Endodermal cell (in vitro differentiated cells): ENCODE data around the gene BNC2. TPM values are rescaled to one million over a fixed set of nuclear protein-coding genes. Genes with fewer than 3 reads are reported as not detected.

Source experiments
- DNase-seq: peaks from one replicate; pipeline ENCODE4 v3.0.0-alpha.2; 2017
- H3K27ac ChIP-seq: 2 replicates; pipeline ENCODE4 v1.5.1; 2013; ENCODE audit warnings: mild to moderate bottlenecking, low read depth, low read length, moderate library complexity
- H3K27me3 ChIP-seq: 2 replicates; pipeline ENCODE4 v1.6.1; 2013; ENCODE audit warnings: mild to moderate bottlenecking, low read length, moderate library complexity; ENCODE audit not compliant: insufficient read depth, control insufficient read depth, poor library complexity, severe bottlenecking
- H3K36me3 ChIP-seq: 2 replicates; pipeline ENCODE4 v1.7.0; 2013; ENCODE audit warnings: mild to moderate bottlenecking, low read length, moderate library complexity; ENCODE audit not compliant: control insufficient read depth, insufficient read depth
- H3K4me1 ChIP-seq: one replicate; pipeline ENCODE4 v1.7.0; 2013; ENCODE audit warnings: low read length; ENCODE audit not compliant: control insufficient read depth, insufficient read depth
- H3K4me3 ChIP-seq: 2 replicates; pipeline ENCODE4 v1.5.1; 2013; ENCODE audit warnings: mild to moderate bottlenecking, low read length, moderate library complexity
- H3K9ac ChIP-seq: 2 replicates; pipeline ENCODE4 v1.6.1; 2013; ENCODE audit warnings: mild to moderate bottlenecking, low read length, moderate library complexity; ENCODE audit not compliant: poor library complexity, severe bottlenecking; ENCODE audit errors: extremely low read depth
- H3K9me3 ChIP-seq: 2 replicates; pipeline ENCODE4 v1.6.1; 2013; ENCODE audit warnings: mild to moderate bottlenecking, low read length, moderate library complexity; ENCODE audit not compliant: control insufficient read depth
- H3K27ac Mint-ChIP-seq: 2 replicates; pipeline ENCODE4 v1.8.0; 2020; ENCODE audit warnings: mixed read lengths
- H3K27me3 Mint-ChIP-seq: 2 replicates; pipeline ENCODE4 v1.8.0; 2021; ENCODE audit warnings: mild to moderate bottlenecking, mixed read lengths; ENCODE audit not compliant: insufficient read depth
- H3K36me3 Mint-ChIP-seq: 2 replicates; pipeline ENCODE4 v1.8.0; 2020; ENCODE audit warnings: low read depth, mixed read lengths
- H3K4me1 Mint-ChIP-seq: 2 replicates; pipeline ENCODE4 v1.8.0; 2020; ENCODE audit warnings: mixed read lengths
- H3K4me3 Mint-ChIP-seq: 2 replicates; pipeline ENCODE4 v1.8.0; 2020; ENCODE audit warnings: mild to moderate bottlenecking, moderate library complexity, mixed read lengths
- H3K9me3 Mint-ChIP-seq: 2 replicates; pipeline ENCODE4 v1.8.0; 2020; ENCODE audit warnings: mild to moderate bottlenecking, mixed read lengths
- WGBS, 2 experiments: methylation state at CpG; one replicate each; pipeline versions ENCODE4 v1.1.5 to v1.1.7; 2013; ENCODE audit warnings: missing lambda C conversion rate in 2 of 2, mixed read lengths in 1 of 2; ENCODE audit not compliant: insufficient coverage in 1 of 2, insufficient read length in 1 of 2; 5-methylcytosine and 5-hydroxymethylcytosine counted together
- long read RNA-seq, 4 experiments: library from polyadenylated mRNA in 2 of 4; library from RNA in 1 of 4; library from capped mRNA in 1 of 4; stranded (forward) in 3 of 4; unstranded in 1 of 4; transcript quantifications; one replicate each; pipeline ENCODE4 v2.0.0, GENCODE V29; 2020 to 2021; ENCODE audit warnings: inconsistent platforms in 1 of 4
- polyA plus RNA-seq, 2 experiments: library from polyadenylated mRNA; stranded (reverse); fragments of 50-300 nt; gene quantifications; one replicate each; pipeline ENCODE4 v1.2.3, GENCODE V29; 2013
- total RNA-seq, 2 donors: library from RNA; stranded (reverse); fragmentation: NEBNext Ultra II Directional in 1 of 2; extraction: Animal tissue kit (Norgen Biotek cat#: 25700) in 1 of 2; gene quantifications; 2 replicates in 1 of 2; 3 replicates in 1 of 2; pipeline ENCODE4 v1.2.1, GENCODE V29; 2021
- TF ChIP-seq, protein P1 (sequence below): fragments of 200-600 bp; sonication (generic); conservative IDR thresholded peaks from 2 replicates; pipeline ENCODE4 v1.5.0; 2021; ENCODE audit warnings: antibody characterized with exemption, mild to moderate bottlenecking

BNC2 gene, protein sequence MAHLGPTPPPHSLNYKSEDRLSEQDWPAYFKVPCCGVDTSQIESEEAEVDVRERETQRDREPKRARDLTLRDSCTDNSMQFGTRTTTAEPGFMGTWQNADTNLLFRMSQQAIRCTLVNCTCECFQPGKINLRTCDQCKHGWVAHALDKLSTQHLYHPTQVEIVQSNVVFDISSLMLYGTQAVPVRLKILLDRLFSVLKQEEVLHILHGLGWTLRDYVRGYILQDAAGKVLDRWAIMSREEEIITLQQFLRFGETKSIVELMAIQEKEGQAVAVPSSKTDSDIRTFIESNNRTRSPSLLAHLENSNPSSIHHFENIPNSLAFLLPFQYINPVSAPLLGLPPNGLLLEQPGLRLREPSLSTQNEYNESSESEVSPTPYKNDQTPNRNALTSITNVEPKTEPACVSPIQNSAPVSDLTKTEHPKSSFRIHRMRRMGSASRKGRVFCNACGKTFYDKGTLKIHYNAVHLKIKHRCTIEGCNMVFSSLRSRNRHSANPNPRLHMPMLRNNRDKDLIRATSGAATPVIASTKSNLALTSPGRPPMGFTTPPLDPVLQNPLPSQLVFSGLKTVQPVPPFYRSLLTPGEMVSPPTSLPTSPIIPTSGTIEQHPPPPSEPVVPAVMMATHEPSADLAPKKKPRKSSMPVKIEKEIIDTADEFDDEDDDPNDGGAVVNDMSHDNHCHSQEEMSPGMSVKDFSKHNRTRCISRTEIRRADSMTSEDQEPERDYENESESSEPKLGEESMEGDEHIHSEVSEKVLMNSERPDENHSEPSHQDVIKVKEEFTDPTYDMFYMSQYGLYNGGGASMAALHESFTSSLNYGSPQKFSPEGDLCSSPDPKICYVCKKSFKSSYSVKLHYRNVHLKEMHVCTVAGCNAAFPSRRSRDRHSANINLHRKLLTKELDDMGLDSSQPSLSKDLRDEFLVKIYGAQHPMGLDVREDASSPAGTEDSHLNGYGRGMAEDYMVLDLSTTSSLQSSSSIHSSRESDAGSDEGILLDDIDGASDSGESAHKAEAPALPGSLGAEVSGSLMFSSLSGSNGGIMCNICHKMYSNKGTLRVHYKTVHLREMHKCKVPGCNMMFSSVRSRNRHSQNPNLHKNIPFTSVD
- total RNA-seq: 10 to 100 TPM in 1 of 2 donors, 1 to 10 TPM in 1; 3.0 to 10.5 TPM
- polyA plus RNA-seq (2013, experiment 1 of 2): 8.1 TPM
- 8.7 TPM for polyA plus RNA-seq (2013, experiment 2 of 2)
- long read RNA-seq, experiment 1, partial matches to known transcripts: 1 of 1 reads
- long read RNA-seq, experiment 1, other reads (novel, unspliced or antisense): 0 of 1 reads
- long read RNA-seq, experiment 2, partial matches to known transcripts: 0 of 5 reads
- long read RNA-seq, experiment 2, other reads (novel, unspliced or antisense): 5 of 5 reads
- long read RNA-seq, experiment 3, partial matches to known transcripts: 1 of 8 reads
- long read RNA-seq, experiment 3, other reads (novel, unspliced or antisense): 7 of 8 reads
- long read RNA-seq, experiment 4, partial matches to known transcripts: 0 of 1 reads
- long read RNA-seq, experiment 4, other reads (novel, unspliced or antisense): 1 of 1 reads

DNA sequence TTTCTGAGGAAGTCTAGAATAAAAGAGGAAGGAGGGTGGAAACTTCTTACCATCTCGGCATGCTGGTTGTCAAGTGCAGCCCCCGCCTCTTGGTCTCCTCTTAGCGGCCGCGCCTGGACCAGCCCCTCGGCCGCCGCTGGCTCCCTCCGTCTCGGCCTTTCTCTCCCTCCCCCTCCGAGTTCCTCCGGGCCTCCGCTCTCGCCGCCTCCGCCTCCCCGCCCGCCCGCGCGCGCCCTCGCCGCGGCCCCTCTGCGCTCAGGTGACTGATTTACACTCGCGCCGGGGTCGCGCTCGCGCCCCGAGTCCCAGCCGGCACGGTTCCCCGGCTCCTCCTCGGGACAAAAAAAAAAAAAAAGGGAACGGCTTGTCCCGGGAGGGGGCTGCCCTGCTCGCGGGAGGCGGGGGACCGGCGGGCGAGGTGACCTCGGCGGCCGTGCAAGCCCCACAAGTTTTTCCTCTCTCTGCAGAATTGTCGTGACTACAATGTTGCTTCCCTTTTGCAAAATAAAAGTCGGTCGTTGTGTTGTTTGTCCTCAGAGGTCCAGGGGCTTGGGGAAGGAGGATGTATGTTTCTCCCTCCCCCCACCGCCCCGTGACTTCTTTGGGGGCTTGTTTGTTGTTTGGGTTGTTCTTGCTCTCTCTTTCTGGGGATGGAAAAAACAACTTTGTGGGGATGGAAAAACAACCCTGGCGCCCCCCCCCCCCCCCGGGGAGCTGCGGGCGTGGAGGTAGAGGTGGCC lies at the start of gene BNC2:
TSS of gene BNC2 (minus strand) at position 75 of the 740 bp plus-strand sequence. CDS start at position 53, 22 bp downstream.
- H3K36me3 ChIP-seq: no peaks in the 10 kb centered on the region
- Mint-ChIP-seq H3K36me3 (no peaks in the 10 kb centered on the region), H3K4me1 (peaks cover 5% of the 10 kb centered on the region), H3K27ac (peak within 1 kb of the TSS; percentile 90), H3K27me3 (peaks cover 45% of the 10 kb centered on the region), H3K4me3 (peak within 1 kb of the TSS; percentile 82), H3K9me3 (no peaks in the 10 kb centered on the region)
- peaks cover 6% of the 10 kb centered on the region for H3K4me1 ChIP-seq
- peak; percentile 89 for DNase-seq
- peaks cover 53% of the 10 kb centered on the region for H3K27me3 ChIP-seq
- WGBS, 2 experiments: 0% methylated on average over 12 to 54 of the region's 58 CpGs
- peak within 1 kb of the TSS; percentile 36 for H3K27ac ChIP-seq
- H3K9ac ChIP-seq: peak within 1 kb of the TSS; percentile 7
- peak within 1 kb of the TSS; percentile 84 for H3K4me3 ChIP-seq
- TF ChIP-seq, protein P1, sequence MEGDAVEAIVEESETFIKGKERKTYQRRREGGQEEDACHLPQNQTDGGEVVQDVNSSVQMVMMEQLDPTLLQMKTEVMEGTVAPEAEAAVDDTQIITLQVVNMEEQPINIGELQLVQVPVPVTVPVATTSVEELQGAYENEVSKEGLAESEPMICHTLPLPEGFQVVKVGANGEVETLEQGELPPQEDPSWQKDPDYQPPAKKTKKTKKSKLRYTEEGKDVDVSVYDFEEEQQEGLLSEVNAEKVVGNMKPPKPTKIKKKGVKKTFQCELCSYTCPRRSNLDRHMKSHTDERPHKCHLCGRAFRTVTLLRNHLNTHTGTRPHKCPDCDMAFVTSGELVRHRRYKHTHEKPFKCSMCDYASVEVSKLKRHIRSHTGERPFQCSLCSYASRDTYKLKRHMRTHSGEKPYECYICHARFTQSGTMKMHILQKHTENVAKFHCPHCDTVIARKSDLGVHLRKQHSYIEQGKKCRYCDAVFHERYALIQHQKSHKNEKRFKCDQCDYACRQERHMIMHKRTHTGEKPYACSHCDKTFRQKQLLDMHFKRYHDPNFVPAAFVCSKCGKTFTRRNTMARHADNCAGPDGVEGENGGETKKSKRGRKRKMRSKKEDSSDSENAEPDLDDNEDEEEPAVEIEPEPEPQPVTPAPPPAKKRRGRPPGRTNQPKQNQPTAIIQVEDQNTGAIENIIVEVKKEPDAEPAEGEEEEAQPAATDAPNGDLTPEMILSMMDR: peak; percentile 47
- no peaks in the 10 kb centered on the region for H3K9me3 ChIP-seq

DNA sequence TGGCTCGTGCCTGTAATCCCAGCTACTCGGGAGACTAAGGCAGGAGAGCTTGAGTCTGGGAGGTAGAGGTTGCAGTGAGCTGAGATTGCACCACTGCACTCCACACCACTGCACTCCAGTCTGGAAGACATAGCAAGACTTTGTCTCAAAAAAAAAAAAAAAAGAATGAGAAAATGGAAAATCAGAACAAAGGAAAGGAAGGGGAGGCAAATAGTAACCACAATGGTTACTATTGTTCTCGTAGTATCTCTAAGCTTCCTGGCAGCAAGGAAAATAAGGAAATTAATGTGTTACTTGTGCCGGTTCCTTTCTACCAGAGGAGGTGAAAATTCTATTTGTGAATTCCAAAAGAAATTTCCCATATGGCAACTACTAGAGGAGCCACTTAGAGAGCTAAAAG lies 48.5 kb upstream of the BNC2 start:
- no peak overlapping the region for H3K4me3 Mint-ChIP-seq
- H3K27me3 ChIP-seq: no peaks in the 10 kb centered on the region
- H3K9me3 ChIP-seq: no peaks in the 10 kb centered on the region
- H3K36me3 ChIP-seq: no peaks in the 10 kb centered on the region
- H3K4me1 ChIP-seq: no peaks in the 10 kb centered on the region
- no peaks in the 10 kb centered on the region for H3K36me3 Mint-ChIP-seq
- H3K9me3 Mint-ChIP-seq: peaks cover 18% of the 10 kb centered on the region
- no peak for DNase-seq
- H3K27me3 Mint-ChIP-seq: peaks cover 35% of the 10 kb centered on the region
- H3K4me3 ChIP-seq: no peak overlapping the region
- no peak overlapping the region for H3K27ac ChIP-seq
- WGBS, 2 experiments: 40 to 84% methylated on average over 1 to 4 of the region's 4 CpGs
- H3K4me1 Mint-ChIP-seq: peaks cover 12% of the 10 kb centered on the region
- TF ChIP-seq, protein P1: no peak
- H3K27ac Mint-ChIP-seq: no peak overlapping the region
- no peak overlapping the region for H3K9ac ChIP-seq
